ENCODE data around the gene APP.

The APP gene

DNA sequence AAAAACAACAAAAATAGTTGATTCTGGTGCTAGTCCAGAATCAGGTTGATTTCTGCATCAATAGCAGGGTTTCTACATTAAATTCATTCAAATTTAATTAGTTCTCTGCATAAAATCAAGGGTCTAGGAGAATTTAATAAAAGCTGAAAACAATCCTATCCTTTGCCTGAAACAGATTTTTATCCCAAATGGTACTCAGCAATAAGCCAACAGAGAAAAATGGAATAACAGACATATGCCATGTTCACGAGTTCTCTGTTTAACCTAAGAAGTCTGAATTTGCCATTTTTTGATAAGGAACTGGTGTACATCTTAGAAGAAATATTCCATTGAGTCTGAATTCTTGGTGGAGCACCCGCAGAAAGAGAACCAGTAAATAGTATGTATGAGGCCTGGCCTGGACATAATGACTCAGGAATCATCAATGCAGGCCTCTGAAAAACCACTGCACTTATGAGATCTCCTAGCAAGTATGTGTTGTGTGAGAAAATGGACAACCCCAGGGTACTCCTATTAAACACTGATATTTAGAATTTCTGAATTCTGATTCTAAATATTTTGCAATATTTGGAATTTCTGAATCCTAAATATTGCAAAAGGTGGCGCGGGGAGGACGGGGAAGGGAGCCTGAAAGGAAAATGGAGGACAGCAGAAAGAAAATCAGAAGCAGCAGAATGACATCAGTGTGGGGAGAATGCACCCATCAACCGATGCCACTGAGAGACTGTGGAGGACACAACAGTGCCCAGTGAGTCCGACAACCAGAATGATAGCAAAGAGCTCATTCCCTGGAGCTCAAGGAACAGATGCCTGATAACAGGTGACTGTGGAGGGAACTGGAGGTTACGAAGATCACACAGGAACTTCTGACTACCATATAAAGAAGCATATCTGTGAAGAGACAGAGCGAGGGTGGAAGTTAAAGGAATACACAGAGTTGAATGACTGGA, 97.6 kb downstream of the APP start:
- DNase-seq (ENCODE audit: insufficient read length, low spot score) (no peak), FAIRE-seq (no peak)
- TF ChIP-seq, protein P1, sequence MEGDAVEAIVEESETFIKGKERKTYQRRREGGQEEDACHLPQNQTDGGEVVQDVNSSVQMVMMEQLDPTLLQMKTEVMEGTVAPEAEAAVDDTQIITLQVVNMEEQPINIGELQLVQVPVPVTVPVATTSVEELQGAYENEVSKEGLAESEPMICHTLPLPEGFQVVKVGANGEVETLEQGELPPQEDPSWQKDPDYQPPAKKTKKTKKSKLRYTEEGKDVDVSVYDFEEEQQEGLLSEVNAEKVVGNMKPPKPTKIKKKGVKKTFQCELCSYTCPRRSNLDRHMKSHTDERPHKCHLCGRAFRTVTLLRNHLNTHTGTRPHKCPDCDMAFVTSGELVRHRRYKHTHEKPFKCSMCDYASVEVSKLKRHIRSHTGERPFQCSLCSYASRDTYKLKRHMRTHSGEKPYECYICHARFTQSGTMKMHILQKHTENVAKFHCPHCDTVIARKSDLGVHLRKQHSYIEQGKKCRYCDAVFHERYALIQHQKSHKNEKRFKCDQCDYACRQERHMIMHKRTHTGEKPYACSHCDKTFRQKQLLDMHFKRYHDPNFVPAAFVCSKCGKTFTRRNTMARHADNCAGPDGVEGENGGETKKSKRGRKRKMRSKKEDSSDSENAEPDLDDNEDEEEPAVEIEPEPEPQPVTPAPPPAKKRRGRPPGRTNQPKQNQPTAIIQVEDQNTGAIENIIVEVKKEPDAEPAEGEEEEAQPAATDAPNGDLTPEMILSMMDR (IDR thresholded peaks at IDR 0.05; ENCODE audit: insufficient read depth, missing control alignments) = no peak

DNA sequence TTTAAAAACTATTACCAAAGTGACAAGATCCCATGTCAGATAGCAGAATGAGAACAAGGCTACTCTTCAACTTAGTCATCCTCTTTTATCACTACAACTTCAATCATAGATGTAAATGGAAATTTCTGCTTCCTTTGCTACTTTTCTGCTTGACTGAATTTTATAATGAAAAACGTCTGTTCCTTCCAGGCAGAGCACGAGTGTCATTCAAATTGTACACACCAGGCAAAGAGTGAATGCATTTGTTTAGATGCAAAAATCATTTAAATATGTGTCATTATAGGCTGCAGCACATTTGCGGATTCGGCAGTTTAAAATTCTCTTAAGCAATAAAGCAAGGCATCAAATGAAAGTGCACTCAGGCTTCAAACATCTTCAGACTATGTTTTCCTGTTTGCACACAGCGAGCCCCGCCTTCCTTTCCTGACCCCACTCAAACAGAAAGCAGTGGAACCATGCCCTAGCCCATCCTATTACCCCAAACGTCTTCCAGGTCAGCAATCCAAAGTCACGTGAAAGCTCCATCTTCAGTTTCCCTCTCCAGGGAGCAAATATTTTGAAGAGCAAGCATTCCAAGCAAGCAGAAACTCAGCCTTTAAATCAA, 99.6 kb downstream of the APP start:
- FAIRE-seq = no peak
- TF ChIP-seq, protein P1 (IDR thresholded peaks at IDR 0.05; ENCODE audit: insufficient read depth, missing control alignments) = no peak
- DNase-seq (ENCODE audit: insufficient read length, low spot score) = no peak

DNA sequence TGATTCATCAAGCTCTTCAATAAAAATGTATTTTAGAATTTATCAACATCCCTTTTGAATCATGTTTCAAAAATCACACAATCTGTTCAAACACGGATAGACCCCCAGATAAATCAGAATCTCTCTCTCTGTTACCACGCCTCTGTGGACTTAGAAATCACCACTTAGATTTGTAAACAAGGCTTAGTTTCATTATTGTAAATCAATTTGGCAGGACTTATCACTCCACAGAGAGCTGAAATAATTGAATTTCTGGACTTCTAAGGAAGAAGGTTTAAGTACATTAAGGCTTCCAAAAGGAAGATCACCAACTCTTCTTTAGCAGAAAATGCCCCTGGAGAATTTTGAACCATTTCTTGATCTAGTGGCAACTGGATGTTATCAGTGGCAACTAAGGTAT, 100.4 kb downstream of the APP start:
- FAIRE-seq (no peak), DNase-seq (ENCODE audit: insufficient read length, low spot score) (no peak)
- TF ChIP-seq, protein P1 (IDR thresholded peaks at IDR 0.05; ENCODE audit: insufficient read depth, missing control alignments) = no peak

DNA sequence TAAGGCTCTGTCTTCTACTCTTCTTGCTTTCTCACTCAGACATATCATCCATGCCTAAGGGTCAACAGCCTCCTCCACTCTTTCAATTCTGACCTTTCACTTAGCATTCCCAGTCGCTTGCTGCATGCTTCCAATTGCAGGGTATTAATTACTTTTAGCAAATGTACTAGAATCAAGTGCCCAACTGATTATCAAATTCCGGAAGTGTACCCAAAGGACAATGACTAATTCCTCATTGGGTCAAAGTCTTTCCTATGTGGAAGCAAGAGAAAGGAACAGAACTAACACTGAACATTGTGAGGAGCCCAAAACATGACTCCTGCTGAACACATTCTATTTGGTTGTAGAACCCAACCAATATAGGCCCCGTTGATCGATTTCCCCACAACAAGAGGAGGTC, 101.8 kb downstream of the APP start:
- no peak for DNase-seq (ENCODE audit: insufficient read length, low spot score)
- FAIRE-seq = no peak
- TF ChIP-seq, protein P1 (IDR thresholded peaks at IDR 0.05; ENCODE audit: insufficient read depth, missing control alignments) = no peak

DNA sequence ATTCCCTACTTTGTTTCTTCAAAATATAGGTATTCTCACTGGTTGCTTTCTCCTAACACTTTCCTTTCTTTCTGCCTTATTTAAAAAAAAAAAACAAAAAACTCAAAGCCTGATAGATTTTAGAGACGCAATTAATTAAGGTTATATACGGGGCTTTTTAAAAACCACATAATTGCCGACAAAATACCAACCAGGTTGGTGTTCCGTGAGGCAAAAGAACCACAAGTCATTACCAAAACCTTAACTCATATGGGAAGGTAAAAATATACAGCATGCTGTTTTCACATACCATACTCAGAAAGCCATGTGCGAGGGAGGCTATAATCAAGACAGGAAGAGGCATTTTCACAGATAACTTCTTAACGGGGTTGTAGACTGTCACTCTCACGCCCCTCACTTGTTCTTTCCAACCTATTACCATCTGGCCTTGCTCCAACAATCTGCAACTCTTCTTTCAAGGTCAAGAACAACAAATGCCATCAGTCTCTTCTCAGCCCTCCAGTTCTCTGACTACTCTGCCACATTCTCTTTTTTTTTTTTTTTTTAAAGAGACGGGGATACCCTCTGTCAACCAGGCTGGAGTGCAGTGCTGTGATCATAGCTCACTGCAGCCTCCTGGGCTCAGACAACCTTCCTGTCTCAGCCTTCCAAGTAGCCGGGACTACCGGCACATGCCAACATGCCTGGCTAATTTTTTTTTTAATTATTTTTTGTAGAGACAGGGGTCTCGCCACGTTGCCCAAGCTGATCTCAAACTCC, 102.6 kb downstream of the APP start:
- FAIRE-seq = no peak
- TF ChIP-seq, protein P1 (IDR thresholded peaks at IDR 0.05; ENCODE audit: insufficient read depth, missing control alignments) = no peak
- no peak for DNase-seq (ENCODE audit: insufficient read length, low spot score)

DNA sequence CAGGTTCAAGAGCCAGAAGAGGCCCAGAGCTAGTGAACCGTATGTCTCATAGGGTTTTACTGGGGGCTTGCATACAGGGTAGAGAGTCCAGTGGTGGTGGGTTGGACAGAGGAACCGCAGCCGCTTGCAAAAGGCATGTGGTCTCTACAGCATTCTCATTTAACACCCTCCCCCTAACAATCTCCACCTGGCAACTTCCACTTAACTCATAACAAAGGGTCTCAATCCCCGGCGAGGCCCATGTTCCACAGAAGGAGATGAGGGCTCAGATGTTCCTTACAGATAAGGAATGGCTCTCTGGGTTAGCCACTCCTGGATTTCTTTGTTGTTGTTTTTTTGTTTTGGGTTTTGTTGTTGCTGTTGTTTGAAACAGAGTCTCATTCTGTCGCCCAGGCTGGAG, 106.1 kb downstream of the APP start:
- FAIRE-seq (no peak), DNase-seq (ENCODE audit: insufficient read length, low spot score) (no peak)

More for the DNA sequence above, 106.1 kb downstream of the APP start:
- TF ChIP-seq, protein P1 (IDR thresholded peaks at IDR 0.05; ENCODE audit: insufficient read depth, missing control alignments) = no peak

Data from D721Med (cell line).